ENCODE data around the gene EGR4.

Gene EGR4

GRCh38 chr2:73289304-73289703, 4.0 kb downstream of the EGR4 start:
- DNase-seq = no peak

GRCh38 chr2:73286134-73286655, 7.2 kb downstream of the EGR4 start:
- no peak for DNase-seq

GRCh38 chr2:73285159-73285739, 8.1 kb downstream of the EGR4 start:
- no peak for DNase-seq

DNA sequence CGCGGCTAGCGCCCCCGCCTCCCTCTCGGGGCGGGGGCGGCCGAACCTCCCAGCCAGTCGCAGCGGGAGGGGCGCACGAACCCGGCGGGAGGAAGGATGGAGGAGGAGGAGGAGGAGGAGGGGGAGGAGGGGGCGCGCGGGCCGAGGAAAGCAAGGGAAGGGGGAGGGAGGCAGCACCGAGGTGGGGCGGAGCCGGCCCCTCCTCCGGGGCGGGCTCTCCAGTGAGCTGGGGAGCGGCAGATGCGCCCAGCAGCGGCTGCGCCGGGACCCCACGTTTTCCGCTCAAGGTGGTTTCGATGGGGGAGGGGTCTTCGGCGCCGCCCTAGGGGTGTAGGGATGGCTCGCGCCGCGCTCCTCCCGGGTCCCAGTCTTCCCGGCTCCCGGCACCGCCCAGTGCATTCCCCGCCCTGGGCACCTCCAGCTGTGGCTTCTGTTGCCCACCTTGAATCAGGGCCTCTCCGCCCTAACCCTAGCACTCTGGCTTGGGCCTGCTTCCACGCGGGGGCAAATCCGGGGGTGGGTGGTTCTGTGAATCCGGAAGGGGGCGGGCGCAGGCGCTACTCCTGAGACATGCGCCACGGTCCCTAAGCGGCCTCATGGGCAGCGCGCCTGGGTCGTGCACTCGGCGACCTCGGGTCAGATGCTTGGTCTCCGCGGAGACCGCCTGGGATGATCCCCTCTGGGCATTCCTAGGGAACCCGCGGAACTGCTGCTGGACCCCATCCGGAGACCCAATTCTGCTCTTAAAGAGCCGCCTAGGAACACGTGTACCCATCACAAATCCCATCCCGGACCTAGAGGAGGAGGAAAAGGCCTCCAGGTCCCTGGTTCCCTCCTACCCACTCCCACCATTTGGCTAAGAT, 8.8 kb downstream of the EGR4 start, which contains the start of gene FBXO41:
TSS of gene FBXO41 (minus strand) at position 183 of the 863 bp plus-strand sequence. CDS start 14,848 bp downstream, outside the sequence.
- DNase-seq = no peak

GRCh38 chr2:73283545-73284295, 9.6 kb downstream of the EGR4 start:
- DNase-seq = no peak

DNA sequence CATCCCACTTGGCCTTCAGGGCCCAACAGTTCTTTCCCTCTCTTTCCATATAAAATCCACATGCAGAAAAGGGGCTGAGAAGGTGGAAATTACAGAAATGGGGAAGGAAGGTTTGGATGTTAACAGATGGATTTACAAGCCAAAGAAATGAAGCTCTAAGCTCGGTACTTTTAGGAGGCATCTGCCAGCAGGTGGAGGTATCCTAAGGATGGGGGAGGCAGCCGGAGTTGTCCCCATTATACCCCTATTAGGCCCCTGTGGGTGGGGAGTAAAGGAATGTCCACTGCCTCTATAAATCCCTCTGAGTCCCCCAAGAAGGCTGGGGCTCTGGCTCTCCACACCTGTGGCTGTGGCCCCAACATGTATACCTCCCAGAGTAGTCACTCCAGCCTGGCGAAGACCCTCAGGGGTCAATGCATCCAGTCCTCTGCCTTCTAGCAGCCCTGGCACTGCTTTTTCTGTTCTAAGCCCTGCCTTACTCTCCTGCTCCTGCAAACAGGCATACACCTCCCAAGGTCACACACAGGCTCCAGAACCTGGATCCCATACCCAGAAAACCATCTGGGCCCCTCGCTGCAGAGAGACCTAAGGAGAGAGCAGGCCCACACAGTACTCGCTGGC, 10.3 kb downstream of the EGR4 start:
- no peak for DNase-seq

DNA sequence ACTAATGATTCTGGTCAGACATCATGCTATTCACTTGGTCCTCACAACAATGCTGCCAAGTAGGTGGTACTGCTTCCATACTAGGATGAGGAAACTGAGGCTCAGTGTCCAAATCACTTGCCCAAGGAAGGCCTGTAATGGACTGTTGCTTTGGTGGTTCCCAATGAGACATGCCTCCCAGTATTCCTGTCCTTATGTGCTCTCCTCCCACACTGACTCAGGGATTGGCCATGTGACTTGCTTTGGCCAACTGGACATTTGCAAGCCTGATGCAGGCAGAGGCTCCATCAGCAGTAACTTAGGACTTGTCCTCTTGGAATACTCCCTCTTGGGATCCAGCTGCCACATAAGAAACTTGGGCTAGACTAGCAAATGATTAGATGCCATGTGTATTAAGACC, 12.1 kb downstream of the EGR4 start:
- DNase-seq = no peak

- DNase-seq = no peak
Measured at GRCh38 chr2:73279852-73280251, 13.5 kb downstream of the EGR4 start.

- no peak for DNase-seq
Measured at GRCh38 chr2:73272270-73272669, 21.1 kb downstream of the EGR4 start.

- no peak for DNase-seq
Measured at GRCh38 chr2:73269686-73270465, 23.5 kb downstream of the EGR4 start.

GRCh38 chr2:73268830-73269685, 24.3 kb downstream of the EGR4 start:
- peak; percentile 48 for DNase-seq

DNA sequence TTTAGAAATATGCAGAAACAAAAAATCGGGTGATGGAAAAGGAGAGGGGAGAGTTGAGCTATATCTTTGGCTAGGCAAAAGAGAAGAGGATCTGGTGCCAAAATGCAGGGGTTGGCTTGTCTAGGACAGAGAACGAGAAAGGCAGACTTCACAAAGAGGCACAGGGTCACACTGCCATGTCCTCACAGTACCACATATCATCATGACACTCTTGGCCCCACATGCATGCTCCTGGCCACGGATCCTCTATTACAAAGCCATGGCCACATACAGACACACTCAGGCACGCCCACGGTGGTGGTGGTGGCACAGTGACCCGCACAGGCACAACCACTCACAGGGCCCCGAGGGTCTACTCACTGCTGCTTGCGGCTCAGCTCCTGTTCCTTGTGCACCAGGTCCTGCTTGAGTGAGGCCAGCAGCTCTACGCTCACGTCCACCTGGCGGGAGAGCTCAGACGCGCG, 24.9 kb downstream of the EGR4 start:
- DNase-seq = no peak

- no peak for DNase-seq
Measured at GRCh38 chr2:73267008-73267407, 26.3 kb downstream of the EGR4 start.

DNA sequence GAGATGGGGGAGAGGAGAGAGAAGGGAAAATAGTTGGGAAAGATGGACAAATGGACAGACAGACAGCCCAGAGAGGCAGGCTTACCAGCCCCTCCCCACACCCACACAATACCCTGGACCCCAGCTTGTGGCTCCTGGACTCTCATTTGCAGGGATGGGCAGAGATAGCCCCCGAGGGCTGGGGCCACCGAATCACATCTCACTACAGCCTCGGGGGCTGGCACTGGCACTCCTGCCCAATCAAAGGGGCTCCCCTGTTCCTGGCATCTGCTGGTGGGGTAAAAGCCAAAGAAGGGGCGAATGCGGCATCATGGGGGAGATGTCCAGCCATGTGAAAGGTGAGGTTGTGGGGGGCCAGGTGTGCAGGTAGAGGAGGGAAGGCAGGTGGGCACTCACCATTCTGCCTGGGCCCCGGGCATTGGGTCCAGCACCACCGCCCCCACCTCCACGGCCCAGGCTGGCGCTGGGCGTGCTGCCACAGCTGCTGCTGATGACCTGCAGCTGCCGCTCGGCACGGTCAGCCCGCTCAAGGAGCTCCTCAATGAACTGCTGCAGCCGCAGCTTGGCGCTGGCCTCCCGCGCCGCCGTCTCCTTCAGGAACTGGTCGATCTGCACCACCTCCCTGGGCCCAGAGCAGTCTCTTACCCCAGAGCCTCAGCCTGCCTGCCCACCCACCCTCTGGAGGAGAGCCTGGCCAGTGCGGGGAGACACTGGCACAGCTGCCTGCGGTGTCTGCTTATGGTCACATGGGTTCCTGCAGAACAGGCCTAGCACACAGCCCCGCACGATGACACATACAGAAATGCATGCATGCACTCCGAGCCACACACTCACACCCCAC, 27.1 kb downstream of the EGR4 start:
- DNase-seq = no peak

GRCh38 chr2:73265298-73266060, 27.9 kb downstream of the EGR4 start:
- no peak for DNase-seq

DNA sequence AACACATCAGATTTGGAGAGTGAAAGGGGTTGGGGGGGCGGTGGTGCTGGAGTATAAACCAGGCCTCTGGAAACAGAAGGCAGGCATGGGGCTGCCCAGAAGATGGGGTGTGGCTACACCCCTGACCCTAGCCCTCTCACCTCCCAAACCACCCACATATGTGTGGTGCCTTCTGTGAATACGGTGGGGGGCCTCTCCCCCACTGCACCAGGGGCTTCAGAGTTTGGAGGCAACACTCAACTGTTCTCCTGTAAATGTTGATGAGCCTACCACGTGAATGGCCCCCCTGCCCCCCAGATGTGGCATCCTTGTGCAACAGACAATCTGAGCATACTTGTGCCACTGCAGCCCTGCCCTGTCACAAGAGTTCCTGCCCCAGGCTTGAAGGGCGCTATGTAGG, 28.6 kb downstream of the EGR4 start:
- no peak for DNase-seq

DNA sequence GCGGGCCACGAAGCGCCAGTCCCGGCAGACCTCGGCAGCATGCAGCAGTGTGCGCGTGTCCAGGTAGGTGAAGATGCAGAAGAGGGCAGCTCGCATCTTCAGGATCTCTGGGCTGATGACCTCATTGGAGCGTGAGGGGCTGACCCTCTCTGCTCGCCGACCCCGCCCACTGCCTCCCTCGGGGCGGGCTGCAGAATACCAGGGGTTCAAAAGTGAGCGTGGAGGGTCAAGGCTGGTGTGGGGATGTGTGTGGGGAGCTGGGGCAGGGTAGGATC, 29.1 kb downstream of the EGR4 start:
- DNase-seq = no peak

- DNase-seq = no peak
Measured at GRCh38 chr2:73263540-73264331, 29.6 kb downstream of the EGR4 start.

Measured in NCI-H1048 (cell line).